ENCODE measurements around the gene RAD21L1. TPM values are rescaled to one million over a fixed set of nuclear protein-coding genes. Genes with fewer than 3 reads are reported as not detected.

Gene RAD21L1
- total RNA-seq, 2 donors from 2014 or later: 1.4 TPM; not detected in 1

- H3K27me3 Mint-ChIP-seq (ENCODE audit: insufficient read depth): no peaks in the 10 kb centered on the region
- H3K4me1 Mint-ChIP-seq: no peaks in the 10 kb centered on the region
- Histone ChIP-seq H3K36me3 (ENCODE audit: control insufficient read depth, insufficient read depth, low read length) (no peaks in the 10 kb centered on the region), H3K27ac (ENCODE audit: low read depth, low read length) (no peak overlapping the region), H3K9me3 (ENCODE audit: control insufficient read depth, low read length) (no peaks in the 10 kb centered on the region), H3K9ac (ENCODE audit: extremely low read depth, low read length, poor library complexity, severe bottlenecking) (no peak overlapping the region), H3K27me3 (ENCODE audit: control insufficient read depth, insufficient read depth, low read length, poor library complexity, severe bottlenecking) (no peaks in the 10 kb centered on the region), H3K4me1 (ENCODE audit: control insufficient read depth, insufficient read depth, low read length) (no peaks in the 10 kb centered on the region), H3K4me3 (ENCODE audit: low read length) (no peak overlapping the region)
- no peak for DNase-seq
- TF ChIP-seq, protein P1, sequence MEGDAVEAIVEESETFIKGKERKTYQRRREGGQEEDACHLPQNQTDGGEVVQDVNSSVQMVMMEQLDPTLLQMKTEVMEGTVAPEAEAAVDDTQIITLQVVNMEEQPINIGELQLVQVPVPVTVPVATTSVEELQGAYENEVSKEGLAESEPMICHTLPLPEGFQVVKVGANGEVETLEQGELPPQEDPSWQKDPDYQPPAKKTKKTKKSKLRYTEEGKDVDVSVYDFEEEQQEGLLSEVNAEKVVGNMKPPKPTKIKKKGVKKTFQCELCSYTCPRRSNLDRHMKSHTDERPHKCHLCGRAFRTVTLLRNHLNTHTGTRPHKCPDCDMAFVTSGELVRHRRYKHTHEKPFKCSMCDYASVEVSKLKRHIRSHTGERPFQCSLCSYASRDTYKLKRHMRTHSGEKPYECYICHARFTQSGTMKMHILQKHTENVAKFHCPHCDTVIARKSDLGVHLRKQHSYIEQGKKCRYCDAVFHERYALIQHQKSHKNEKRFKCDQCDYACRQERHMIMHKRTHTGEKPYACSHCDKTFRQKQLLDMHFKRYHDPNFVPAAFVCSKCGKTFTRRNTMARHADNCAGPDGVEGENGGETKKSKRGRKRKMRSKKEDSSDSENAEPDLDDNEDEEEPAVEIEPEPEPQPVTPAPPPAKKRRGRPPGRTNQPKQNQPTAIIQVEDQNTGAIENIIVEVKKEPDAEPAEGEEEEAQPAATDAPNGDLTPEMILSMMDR (conservative IDR thresholded peaks at IDR 0.05): no peak
- H3K36me3 Mint-ChIP-seq (ENCODE audit: low read depth): no peaks in the 10 kb centered on the region
- no peak overlapping the region for H3K27ac Mint-ChIP-seq
- H3K9me3 Mint-ChIP-seq: no peaks in the 10 kb centered on the region
- WGBS, 2 experiments (ENCODE audit: insufficient coverage in 1 of 2, insufficient read length in 1 of 2): 72% methylated on average over 2 of the region's 2 CpGs; no CpG with 5 or more reads in 1 of the 2 experiments
- no peak overlapping the region for H3K4me3 Mint-ChIP-seq
These were observed 50.1 kb downstream of the RAD21L1 start for GRCh38 chr20:1275919-1276318.

GRCh38 chr20:1277529-1278322 lies 51.9 kb downstream of the RAD21L1 start:
- Mint-ChIP-seq H3K36me3 (ENCODE audit: low read depth) (no peaks in the 10 kb centered on the region), H3K4me3 (no peak overlapping the region), H3K4me1 (no peaks in the 10 kb centered on the region), H3K9me3 (no peaks in the 10 kb centered on the region), H3K27ac (no peak overlapping the region), H3K27me3 (ENCODE audit: insufficient read depth) (no peaks in the 10 kb centered on the region)
- Histone ChIP-seq H3K27ac (ENCODE audit: low read depth, low read length) (no peak overlapping the region), H3K27me3 (ENCODE audit: control insufficient read depth, insufficient read depth, low read length, poor library complexity, severe bottlenecking) (no peaks in the 10 kb centered on the region), H3K9me3 (ENCODE audit: control insufficient read depth, low read length) (no peaks in the 10 kb centered on the region), H3K4me1 (ENCODE audit: control insufficient read depth, insufficient read depth, low read length) (no peaks in the 10 kb centered on the region), H3K9ac (ENCODE audit: extremely low read depth, low read length, poor library complexity, severe bottlenecking) (no peak overlapping the region), H3K4me3 (ENCODE audit: low read length) (no peak overlapping the region), H3K36me3 (ENCODE audit: control insufficient read depth, insufficient read depth, low read length) (no peaks in the 10 kb centered on the region)
- TF ChIP-seq, protein P1 (conservative IDR thresholded peaks at IDR 0.05): no peak
- no peak for DNase-seq
- 92% methylated on average over 2 to 8 of the region's 8 CpGs for WGBS, 2 experiments (ENCODE audit: insufficient coverage in 1 of 2, insufficient read length in 1 of 2)

DNA sequence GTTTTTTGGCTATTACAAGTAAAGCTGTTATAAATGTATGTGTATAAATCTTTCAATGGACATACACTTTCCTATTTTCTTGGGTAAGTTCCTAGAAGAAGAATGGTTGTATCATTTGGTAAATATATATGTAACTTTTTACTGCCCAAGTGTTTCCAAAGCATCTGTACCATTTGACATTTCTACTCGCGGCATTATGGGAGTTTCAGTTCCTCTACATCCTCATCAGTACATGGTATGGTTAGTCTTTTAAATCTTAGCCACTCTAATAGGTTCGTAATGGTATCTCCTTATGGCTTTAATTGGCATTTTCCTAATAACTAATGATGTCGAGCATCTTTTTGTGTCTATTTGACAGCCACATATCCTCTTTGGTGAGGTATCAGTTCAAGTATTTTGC lies 53.1 kb downstream of the RAD21L1 start:
- no peaks in the 10 kb centered on the region for H3K36me3 Mint-ChIP-seq (ENCODE audit: low read depth)
- H3K27ac ChIP-seq (ENCODE audit: low read depth, low read length): no peak overlapping the region
- TF ChIP-seq, protein P1 (conservative IDR thresholded peaks at IDR 0.05): no peak
- H3K4me3 Mint-ChIP-seq: no peak overlapping the region
- H3K4me3 ChIP-seq (ENCODE audit: low read length): no peak overlapping the region
- DNase-seq: no peak
- no peaks in the 10 kb centered on the region for H3K9me3 Mint-ChIP-seq
- no peaks in the 10 kb centered on the region for H3K27me3 Mint-ChIP-seq (ENCODE audit: insufficient read depth)
- H3K9ac ChIP-seq (ENCODE audit: extremely low read depth, low read length, poor library complexity, severe bottlenecking): no peak overlapping the region
- H3K36me3 ChIP-seq (ENCODE audit: control insufficient read depth, insufficient read depth, low read length): no peaks in the 10 kb centered on the region
- no peaks in the 10 kb centered on the region for H3K4me1 ChIP-seq (ENCODE audit: control insufficient read depth, insufficient read depth, low read length)
- no peak overlapping the region for H3K27ac Mint-ChIP-seq
- 95 to 96% methylated on average over 3 to 4 of the region's 4 CpGs for WGBS, 2 experiments (ENCODE audit: insufficient coverage in 1 of 2, insufficient read length in 1 of 2)
- no peaks in the 10 kb centered on the region for H3K9me3 ChIP-seq (ENCODE audit: control insufficient read depth, low read length)
- H3K27me3 ChIP-seq (ENCODE audit: control insufficient read depth, insufficient read depth, low read length, poor library complexity, severe bottlenecking): no peaks in the 10 kb centered on the region
- H3K4me1 Mint-ChIP-seq: no peaks in the 10 kb centered on the region

Measured in endodermal cell (in vitro differentiated cells).